Karpas-422 (cell line): ENCODE results near the gene DDIT3. TPM values are rescaled to one million over a fixed set of nuclear protein-coding genes. Genes with fewer than 3 reads are reported as not detected.

Experiments
- DNase-seq: peaks from one replicate; pipeline ENCODE4 v3.0.0-alpha.2; 2015
- H2AFZ ChIP-seq: fragments of 200-600 bp; sonication (generic); 2 replicates; pipeline ENCODE4 v1.6.1; 2014; ENCODE audit warnings: antibody characterized with exemption, low read length, mixed read lengths
- H3K27ac ChIP-seq: fragments of 200-600 bp; sonication (generic); 2 replicates; pipeline ENCODE4 v1.5.1; 2014; ENCODE audit warnings: mild to moderate bottlenecking, low read length, moderate library complexity
- H3K27me3 ChIP-seq: fragments of 200-600 bp; sonication (generic); 2 replicates; pipeline ENCODE4 v1.6.1; 2014; ENCODE audit warnings: low read length, mixed read lengths
- H3K36me3 ChIP-seq: fragments of 200-600 bp; sonication (generic); 2 replicates; pipeline ENCODE4 v1.6.1; 2014; ENCODE audit warnings: low read length, mixed read lengths; ENCODE audit not compliant: insufficient read depth
- H3K4me1 ChIP-seq: fragments of 200-600 bp; sonication (generic); 2 replicates; pipeline ENCODE4 v1.6.1; 2014; ENCODE audit warnings: mild to moderate bottlenecking, low read length, mixed read lengths
- H3K4me2 ChIP-seq: fragments of 200-600 bp; sonication (generic); 2 replicates; pipeline ENCODE4 v1.6.1; 2014; ENCODE audit warnings: low read length, low read depth, mild to moderate bottlenecking; ENCODE audit not compliant: poor library complexity, severe bottlenecking
- H3K4me3 ChIP-seq: fragments of 200-600 bp; sonication (generic); 2 replicates; pipeline ENCODE4 v1.5.1; 2014; ENCODE audit warnings: mild to moderate bottlenecking, antibody characterized with exemption, low read length, mixed read lengths
- H3K79me2 ChIP-seq: fragments of 200-600 bp; sonication (generic); 2 replicates; pipeline ENCODE4 v1.6.1; 2014; ENCODE audit warnings: mild to moderate bottlenecking, low read length, mixed read lengths
- H3K9ac ChIP-seq: fragments of 200-600 bp; sonication (generic); 2 replicates; pipeline ENCODE4 v1.6.0; 2014; ENCODE audit warnings: low read length
- H3K9me2 ChIP-seq: fragments of 200-600 bp; sonication (generic), shearing (Covaris generic); replicated peaks from 2 replicates; pipeline ENCODE4 v1.6.0; 2014; ENCODE audit warnings: mild to moderate bottlenecking, low read length, moderate library complexity; ENCODE audit not compliant: insufficient read depth
- H3K9me3 ChIP-seq: fragments of 300-700, 200-600 bp; sonication (generic); 2 replicates; pipeline ENCODE4 v1.6.1; 2014; ENCODE audit warnings: low read length, mixed read lengths
- H4K20me1 ChIP-seq: fragments of 200-600 bp; sonication (generic); 2 replicates; pipeline ENCODE4 v1.6.1; 2014; ENCODE audit warnings: mild to moderate bottlenecking, antibody characterized with exemption, low read length, low read depth; ENCODE audit not compliant: insufficient read depth
- total RNA-seq: library from RNA; depleted of rRNA; stranded (reverse); fragments of >200 nt; shearing (Covaris generic); gene quantifications from 2 replicates; pipeline ENCODE4 v1.2.3, GENCODE V29; 2014; ENCODE audit warnings: low replicate concordance

The DDIT3 gene
- total RNA-seq, 1 experiment from 2014 or later: 54.3 TPM

DNA sequence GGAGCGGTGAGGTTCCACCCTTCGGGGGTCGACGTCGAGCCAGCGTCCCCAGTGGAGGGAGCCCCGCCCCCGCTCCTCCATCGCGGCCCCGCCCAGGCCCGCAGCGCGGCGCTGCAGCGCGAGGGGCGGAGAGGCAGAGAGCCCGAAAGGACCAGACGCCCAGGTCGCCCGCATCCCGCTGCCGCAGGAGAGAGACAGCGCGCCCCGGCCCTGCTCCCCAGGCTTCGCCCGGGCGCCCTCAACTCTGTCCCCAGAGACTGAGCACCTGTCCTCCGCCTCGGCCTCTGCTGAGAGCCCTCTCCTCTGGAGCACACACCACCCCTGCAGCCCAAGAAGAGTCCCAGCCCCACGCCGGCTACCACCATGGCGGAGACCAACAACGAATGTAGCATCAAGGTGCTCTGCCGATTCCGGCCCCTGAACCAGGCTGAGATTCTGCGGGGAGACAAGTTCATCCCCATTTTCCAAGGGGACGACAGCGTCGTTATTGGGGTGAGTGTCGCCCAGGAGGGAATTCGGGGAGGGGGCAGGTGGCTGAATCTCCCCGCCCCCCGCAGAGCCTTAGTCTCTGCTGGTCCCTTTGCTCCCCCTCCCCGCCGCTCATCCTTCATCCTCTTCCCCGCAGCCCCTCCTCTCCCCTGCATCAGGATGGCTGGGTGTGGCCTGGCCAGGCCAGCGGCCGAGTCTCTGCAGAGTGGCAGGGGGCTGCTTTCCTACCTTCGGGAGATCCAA is 29.8 kb upstream of the DDIT3 start, which contains the start of gene KIF5A:
TSS of gene KIF5A (plus strand) at position 136 of the 732 bp plus-strand sequence. CDS start at position 364, 228 bp downstream.
- Histone ChIP-seq H3K4me1 (peaks cover 84% of the 10 kb centered on the region), H3K79me2 (peaks cover 76% of the 10 kb centered on the region), H3K4me3 (peak within 1 kb of the TSS; percentile 90), H3K9me2 (no peaks in the 10 kb centered on the region), H3K4me2 (peak within 1 kb of the TSS; percentile 97), H2AFZ (peak within 1 kb of the TSS; percentile 44; the same call in 1 of the 2 replicates), H3K27ac (peak within 1 kb of the TSS; percentile 96), H3K36me3 (peaks cover 4% of the 10 kb centered on the region; the same call in 1 of the 2 replicates), H4K20me1 (peaks cover 4% of the 10 kb centered on the region; the same call in 1 of the 2 replicates), H3K9me3 (no peaks in the 10 kb centered on the region), H3K9ac (peak within 1 kb of the TSS; percentile 85), H3K27me3 (no peaks in the 10 kb centered on the region)
- DNase-seq: peak; percentile 91

DNA sequence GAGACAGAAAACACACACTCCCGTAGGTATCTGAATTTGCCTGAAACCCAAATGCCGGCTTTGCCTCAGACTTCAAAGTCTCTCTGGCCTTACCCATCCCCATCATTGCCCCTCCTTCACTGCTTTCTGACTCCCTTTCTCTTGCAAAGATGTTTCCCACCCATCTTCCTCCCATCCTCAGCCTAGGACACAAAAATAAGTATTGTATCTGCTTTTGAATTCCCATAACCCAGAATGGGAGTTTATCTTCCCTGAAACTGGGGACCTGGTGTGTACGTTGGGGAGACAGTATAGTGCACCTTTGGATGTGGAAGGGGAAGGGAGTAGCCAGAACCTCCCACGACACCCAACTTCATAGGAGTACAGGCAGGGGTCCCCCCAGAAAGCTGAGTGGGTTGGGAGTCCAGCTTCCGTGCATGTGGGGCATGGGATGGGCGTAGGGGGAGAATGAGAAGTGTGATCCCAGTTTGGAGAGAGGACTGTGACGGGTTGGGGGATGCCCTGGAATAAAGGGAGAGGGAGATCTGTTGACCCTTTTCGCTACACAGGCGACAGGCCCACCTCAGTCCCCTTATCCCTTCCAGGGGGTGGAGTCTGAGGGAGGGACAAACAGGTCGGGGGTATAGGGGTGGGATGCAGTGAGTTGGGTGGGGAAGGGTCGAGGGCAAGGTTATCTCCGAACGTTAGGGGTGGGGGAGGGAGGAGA is 29.0 kb upstream of the DDIT3 start:
- H3K4me3 ChIP-seq: peak overlapping the region; percentile 90
- no peaks in the 10 kb centered on the region for H3K36me3 ChIP-seq
- peaks cover 82% of the 10 kb centered on the region for H3K4me1 ChIP-seq
- H3K79me2 ChIP-seq: peaks cover 74% of the 10 kb centered on the region
- no peaks in the 10 kb centered on the region for H3K9me3 ChIP-seq
- H3K4me2 ChIP-seq: peak overlapping the region; percentile 97
- peak overlapping the region; percentile 65 for H3K27ac ChIP-seq
- H4K20me1 ChIP-seq: peaks cover 4% of the 10 kb centered on the region; the same call in 1 of the 2 replicates
- no peak for DNase-seq
- H3K9ac ChIP-seq: peak overlapping the region; percentile 85
- peak overlapping the region; percentile 44; the same call in 1 of the 2 replicates for H2AFZ ChIP-seq
- no peaks in the 10 kb centered on the region for H3K9me2 ChIP-seq
- no peaks in the 10 kb centered on the region for H3K27me3 ChIP-seq

DNA sequence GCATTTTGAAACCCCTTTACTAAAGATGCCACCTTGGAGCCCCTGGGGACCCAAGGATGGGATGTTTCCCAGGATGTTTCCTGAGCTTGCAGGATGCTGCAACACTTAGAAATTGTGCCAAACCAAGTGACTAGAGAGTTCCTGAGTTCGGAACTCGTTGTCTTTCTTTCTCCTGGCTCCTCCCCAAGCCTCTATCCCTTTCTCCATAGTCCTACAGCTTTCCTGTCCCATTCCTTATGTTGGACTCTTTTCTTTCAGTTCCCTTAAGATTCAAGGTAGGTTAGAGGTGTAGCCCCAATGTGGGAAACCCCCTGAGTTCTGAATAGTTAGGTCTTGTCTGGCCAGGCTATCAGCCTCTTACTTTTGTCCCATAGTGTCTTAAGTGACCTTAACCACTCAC is 28.2 kb upstream of the DDIT3 start:
- Histone ChIP-seq H3K79me2 (peaks cover 72% of the 10 kb centered on the region), H3K9me2 (no peaks in the 10 kb centered on the region), H3K27me3 (no peaks in the 10 kb centered on the region), H3K9me3 (no peaks in the 10 kb centered on the region), H4K20me1 (peaks cover 4% of the 10 kb centered on the region; the same call in 1 of the 2 replicates), H3K4me1 (peaks cover 80% of the 10 kb centered on the region), H3K4me2 (peak overlapping the region; percentile 97), H3K4me3 (no peak overlapping the region), H2AFZ (peak overlapping the region; percentile 44; the same call in 1 of the 2 replicates), H3K27ac (peak overlapping the region; percentile 65), H3K9ac (no peak overlapping the region; the same call in 1 of the 2 replicates), H3K36me3 (no peaks in the 10 kb centered on the region; the same call in 1 of the 2 replicates)
- DNase-seq: no peak

DNA sequence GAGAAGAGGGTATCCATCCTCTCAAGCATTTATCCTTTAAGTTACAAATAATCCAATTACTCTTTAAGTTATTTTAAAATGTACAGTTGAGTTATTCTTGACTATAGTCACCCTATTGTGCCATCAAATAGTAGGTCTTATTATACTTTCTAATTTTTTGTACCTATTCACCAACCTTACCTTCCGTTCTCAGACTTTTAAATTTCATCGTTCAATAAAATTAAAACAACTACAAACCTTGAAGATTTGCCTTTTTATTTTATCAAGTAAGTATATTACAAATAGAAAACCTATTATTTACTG is 27.6 kb upstream of the DDIT3 start:
- Histone ChIP-seq H4K20me1 (peaks cover 4% of the 10 kb centered on the region; the same call in 1 of the 2 replicates), H2AFZ (no peak overlapping the region), H3K79me2 (peaks cover 68% of the 10 kb centered on the region), H3K9me2 (no peaks in the 10 kb centered on the region), H3K4me3 (no peak overlapping the region), H3K27me3 (no peaks in the 10 kb centered on the region), H3K27ac (0 out of 2 replicates have a peak overlapping the region, but pooled peaks have one; percentile 52), H3K9me3 (no peaks in the 10 kb centered on the region), H3K36me3 (no peaks in the 10 kb centered on the region; the same call in 1 of the 2 replicates), H3K9ac (peak overlapping the region; percentile 96; the same call in 1 of the 2 replicates), H3K4me1 (peaks cover 78% of the 10 kb centered on the region), H3K4me2 (peak overlapping the region; percentile 84)
- no peak for DNase-seq

DNA sequence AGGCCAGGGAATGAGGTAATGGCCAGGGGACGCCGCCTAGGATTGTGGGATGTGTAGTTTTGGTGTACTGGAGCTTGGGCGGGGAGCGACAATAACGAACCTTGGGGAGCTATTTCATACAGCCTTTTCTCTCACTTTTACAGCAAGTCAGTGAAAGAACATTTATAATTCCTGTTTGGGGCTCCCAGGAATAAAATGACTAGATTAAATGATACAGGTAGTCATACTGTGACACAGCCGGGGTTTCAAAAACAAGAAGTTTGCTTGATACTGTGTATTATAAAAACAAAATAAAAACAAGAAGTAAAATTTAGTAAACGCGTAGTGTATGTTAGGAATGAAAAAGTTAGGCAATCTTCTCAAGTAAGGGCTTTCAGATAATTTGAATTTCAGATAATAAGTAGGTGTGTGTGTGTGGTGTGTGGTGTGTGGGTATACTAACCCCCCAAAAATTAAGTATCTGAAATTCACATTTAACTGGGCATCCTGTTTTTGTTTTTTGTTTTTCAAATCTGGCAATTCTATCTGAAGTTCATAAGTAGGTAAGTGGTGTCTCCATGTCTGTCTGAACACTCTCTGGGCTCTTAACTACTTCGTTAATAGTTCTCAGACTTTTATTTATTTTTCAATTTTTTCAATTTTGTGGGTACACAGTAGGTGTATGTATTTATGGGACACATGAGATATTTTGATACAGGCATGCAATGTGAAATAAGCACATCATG is 27.1 kb upstream of the DDIT3 start:
- Histone ChIP-seq H3K27me3 (no peaks in the 10 kb centered on the region), H2AFZ (peak overlapping the region; percentile 82; the same call in 1 of the 2 replicates), H3K9ac (peak overlapping the region; percentile 96), H4K20me1 (peaks cover 4% of the 10 kb centered on the region; the same call in 1 of the 2 replicates), H3K79me2 (peaks cover 63% of the 10 kb centered on the region), H3K9me3 (no peaks in the 10 kb centered on the region), H3K9me2 (no peaks in the 10 kb centered on the region), H3K36me3 (no peaks in the 10 kb centered on the region; the same call in 1 of the 2 replicates), H3K27ac (peak overlapping the region; percentile 52), H3K4me1 (peaks cover 72% of the 10 kb centered on the region), H3K4me3 (peak overlapping the region; percentile 89), H3K4me2 (peak overlapping the region; percentile 84)
- no peak for DNase-seq

DNA sequence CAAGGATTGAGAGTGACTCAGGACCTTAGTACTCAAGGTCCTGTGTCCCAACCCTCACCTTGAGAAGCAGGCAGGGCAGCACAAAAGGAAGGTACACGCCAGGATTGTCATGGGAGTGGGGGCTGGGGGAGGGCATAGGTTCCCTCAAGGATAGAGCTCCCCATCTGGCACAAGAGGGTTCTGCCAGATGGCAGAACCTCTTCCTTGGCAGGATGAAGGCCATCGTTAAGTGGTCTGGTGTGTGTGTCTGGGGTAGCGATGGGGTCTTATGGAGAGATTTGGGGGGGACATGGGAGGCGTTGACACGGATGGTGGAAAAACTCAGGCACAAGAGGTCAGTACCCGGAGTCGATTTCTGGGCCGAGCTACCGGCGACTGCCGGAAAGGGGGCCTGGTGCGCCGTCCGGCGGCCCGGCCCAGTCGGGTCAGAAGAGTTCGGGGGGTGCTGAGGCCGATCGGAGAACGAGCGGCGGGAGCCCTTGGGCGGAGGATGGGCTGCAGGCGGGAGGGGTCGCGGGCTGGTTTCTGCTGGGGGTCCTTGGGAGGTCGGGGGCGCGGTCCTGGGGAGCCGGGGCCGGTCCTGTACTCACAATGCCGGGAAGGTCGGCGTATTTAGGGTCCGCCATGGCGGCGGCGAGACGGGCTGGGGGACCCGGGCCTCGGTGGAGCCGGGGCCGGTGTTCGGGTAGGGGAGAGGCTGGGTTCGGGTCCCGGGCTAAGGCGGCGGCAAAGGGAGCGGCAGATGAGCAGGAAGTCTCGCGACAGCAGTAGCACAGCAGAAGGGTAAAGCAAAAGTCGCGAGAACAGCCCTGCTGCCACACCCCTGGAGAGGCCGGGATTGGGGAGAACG is 26.3 kb upstream of the DDIT3 start, which contains the start of gene DCTN2:
TSS of gene DCTN2 (minus strand) at position 755 of the 850 bp plus-strand sequence. CDS start at position 626, 129 bp downstream.
- Histone ChIP-seq H3K27ac (peak within 1 kb of the TSS; percentile 63), H2AFZ (peak within 1 kb of the TSS; percentile 82; the same call in 1 of the 2 replicates), H3K9me2 (no peaks in the 10 kb centered on the region), H3K9me3 (no peaks in the 10 kb centered on the region), H3K4me3 (peak within 1 kb of the TSS; percentile 89), H3K27me3 (no peaks in the 10 kb centered on the region), H3K36me3 (peaks cover 2% of the 10 kb centered on the region; the same call in 1 of the 2 replicates), H3K9ac (peak within 1 kb of the TSS; percentile 96), H3K4me1 (peaks cover 65% of the 10 kb centered on the region), H4K20me1 (peaks cover 4% of the 10 kb centered on the region; the same call in 1 of the 2 replicates), H3K4me2 (peak within 1 kb of the TSS; percentile 84), H3K79me2 (peaks cover 55% of the 10 kb centered on the region)
- DNase-seq: peak; percentile 98

DNA sequence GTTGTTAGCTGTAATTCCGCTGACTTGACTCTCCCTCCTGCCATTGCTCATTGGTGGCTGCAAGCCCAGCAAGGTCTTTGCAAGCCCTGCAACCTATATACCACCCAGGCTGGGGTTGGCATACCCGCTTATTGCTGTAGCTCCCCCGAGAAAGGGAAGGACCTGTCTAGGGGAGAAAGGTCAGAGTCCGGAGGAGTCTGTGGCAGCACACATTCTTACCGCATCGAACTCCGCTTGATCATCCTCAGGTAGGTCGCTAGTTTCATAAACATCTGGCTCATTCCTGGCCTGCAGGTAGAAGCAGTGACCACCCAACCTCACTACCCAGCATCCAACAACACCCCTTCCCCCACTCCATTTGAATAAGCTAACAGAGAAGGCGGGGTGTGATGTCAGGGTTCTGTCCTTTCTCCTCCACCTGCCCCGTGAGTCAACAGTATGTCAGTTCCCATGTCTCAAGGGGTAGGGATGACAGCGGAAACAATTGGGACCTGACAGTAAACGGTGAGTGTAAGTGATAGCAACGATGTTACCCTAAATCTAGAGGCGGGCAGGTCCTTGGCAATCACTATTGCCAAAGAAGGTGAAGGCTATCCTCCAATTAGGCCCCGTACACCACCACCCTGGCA is 25.6 kb upstream of the DDIT3 start:
- Histone ChIP-seq H3K9me2 (no peaks in the 10 kb centered on the region), H3K4me1 (peaks cover 57% of the 10 kb centered on the region), H3K9ac (peak overlapping the region; percentile 96), H3K4me2 (peak overlapping the region; percentile 84), H4K20me1 (peaks cover 4% of the 10 kb centered on the region; the same call in 1 of the 2 replicates), H3K9me3 (no peaks in the 10 kb centered on the region), H3K27me3 (no peaks in the 10 kb centered on the region), H3K4me3 (peak overlapping the region; percentile 89), H2AFZ (no peak overlapping the region), H3K79me2 (peaks cover 48% of the 10 kb centered on the region), H3K36me3 (peaks cover 7% of the 10 kb centered on the region), H3K27ac (peak overlapping the region; percentile 63; the same call in 1 of the 2 replicates)
- DNase-seq: peak; percentile 42
